Smooth muscle cell (in vitro differentiated cells): ENCODE measurements around the gene CDH4. TPM values are rescaled to one million over a fixed set of nuclear protein-coding genes. Genes with fewer than 3 reads are reported as not detected.

Experiments used
- DNase-seq: peaks from one replicate; lab custom pipeline; 2025; ENCODE audit not compliant: unreplicated experiment; lab: John Stamatoyannopoulos, UW
- H2AFZ ChIP-seq: fragments of 200-600 bp; sonication (generic); 2 replicates; pipeline ENCODE4 v1.6.0; 2016; ENCODE audit warnings: antibody characterized with exemption, low read depth, mild to moderate bottlenecking
- H3F3A ChIP-seq: fragments of 200-600 bp; sonication (generic); 2 replicates; pipeline ENCODE4 v1.6.0; 2017; ENCODE audit warnings: antibody characterized with exemption, low read depth
- H3K27ac ChIP-seq: fragments of 200-600 bp; sonication (generic); 2 replicates; pipeline ENCODE4 v1.5.1; 2016; ENCODE audit warnings: low read depth, mild to moderate bottlenecking
- H3K27me3 ChIP-seq: fragments of 200-600 bp; sonication (generic); 2 replicates; pipeline ENCODE4 v1.6.1; 2016; ENCODE audit warnings: low read depth, mild to moderate bottlenecking
- H3K36me3 ChIP-seq: fragments of 200-600 bp; sonication (generic); 2 replicates; pipeline ENCODE4 v1.5.1; 2016; ENCODE audit warnings: low read depth
- H3K4me1 ChIP-seq: fragments of 200-600 bp; sonication (generic); 2 replicates; pipeline ENCODE4 v1.5.1; 2016; ENCODE audit warnings: low read depth
- H3K4me2 ChIP-seq: fragments of 200-600 bp; sonication (generic); 2 replicates; pipeline ENCODE4 v1.6.0; 2016; ENCODE audit warnings: mild to moderate bottlenecking
- H3K4me3 ChIP-seq: fragments of 200-600 bp; sonication (generic); 2 replicates; pipeline ENCODE4 v1.5.1; 2016; ENCODE audit warnings: mild to moderate bottlenecking
- H3K79me2 ChIP-seq: fragments of 200-600 bp; sonication (generic); 2 replicates; pipeline ENCODE4 v1.6.0; 2016; ENCODE audit warnings: low read depth, mild to moderate bottlenecking
- H3K9ac ChIP-seq: fragments of 200-600 bp; sonication (generic); 2 replicates; pipeline ENCODE4 v1.6.0; 2016; ENCODE audit warnings: low read depth
- H3K9me3 ChIP-seq: fragments of 200-600 bp; sonication (generic); replicated peaks from 2 replicates; pipeline ENCODE4 v1.5.1; 2016; ENCODE audit warnings: low read depth
- H4K20me1 ChIP-seq: fragments of 200-600 bp; sonication (generic); 2 replicates; pipeline ENCODE4 v1.6.0; 2016; ENCODE audit warnings: low read depth
- CTCF ChIP-seq: fragments of 200-600 bp; sonication (generic); IDR thresholded peaks from 2 replicates; pipeline ENCODE4 v1.5.1; 2017; ENCODE audit warnings: borderline replicate concordance, mild to moderate bottlenecking, antibody characterized with exemption; ENCODE audit not compliant: insufficient read depth, poor library complexity, severe bottlenecking
- WGBS: methylation state at CpG from one replicate; pipeline ENCODE4 v1.1.7; 2016; ENCODE audit warnings: low lambda C conversion rate; 5-methylcytosine and 5-hydroxymethylcytosine counted together
- polyA plus RNA-seq: library from polyadenylated mRNA; unstranded; fragments of >200 nt; fragmentation: Nextera tagmentation; extraction: Ambion mirVana; gene quantifications from 2 replicates; pipeline ENCODE4 v1.2.1, GENCODE V29; 2016
- total RNA-seq: library from RNA; depleted of rRNA; stranded (reverse); fragments of >200 nt; gene quantifications from 2 replicates; pipeline ENCODE4 v1.2.3, GENCODE V29; 2014

The CDH4 gene
- total and polyA plus RNA-seq, 2 experiments from 2014 or later, result 0.03 to 0.04 TPM

GRCh38 chr20:61567204-61567603 lies 315.1 kb downstream of the CDH4 start:
- no peaks in the 10 kb centered on the region for H3F3A ChIP-seq
- WGBS, result 57% methylated on average over 4 of the region's 4 CpGs

GRCh38 chr20:61569825-61570224 lies 317.8 kb downstream of the CDH4 start:
- peaks cover 8% of the 10 kb centered on the region for H3K4me1 ChIP-seq
- H3K36me3 ChIP-seq, result no peaks in the 10 kb centered on the region
- no peak for DNase-seq
- H3K4me3 ChIP-seq, result no peak overlapping the region
- H2AFZ ChIP-seq, result no peak overlapping the region
- no peak overlapping the region for H3K27ac ChIP-seq
- H3K79me2 ChIP-seq, result no peaks in the 10 kb centered on the region
- no peaks in the 10 kb centered on the region for H3F3A ChIP-seq
- no peak overlapping the region for H3K9ac ChIP-seq
- H3K4me2 ChIP-seq, result no peak overlapping the region
- no peaks in the 10 kb centered on the region for H4K20me1 ChIP-seq
- no peak for TF ChIP-seq CTCF
- no peaks in the 10 kb centered on the region for H3K27me3 ChIP-seq
- 93% methylated on average over 10 of the region's 10 CpGs for WGBS
- H3K9me3 ChIP-seq, result no peaks in the 10 kb centered on the region

More at GRCh38 chr20:61567204-61567603, 315.1 kb downstream of the CDH4 start:
- TF ChIP-seq CTCF, result no peak
- Histone ChIP-seq H3K4me3 (no peak overlapping the region), H2AFZ (no peak overlapping the region), H3K27me3 (no peaks in the 10 kb centered on the region), H3K27ac (no peak overlapping the region), H3K79me2 (no peaks in the 10 kb centered on the region), H3K9me3 (no peaks in the 10 kb centered on the region), H4K20me1 (no peaks in the 10 kb centered on the region), H3K9ac (no peak overlapping the region), H3K4me1 (peaks cover 8% of the 10 kb centered on the region), H3K36me3 (no peaks in the 10 kb centered on the region), H3K4me2 (no peak overlapping the region)
- DNase-seq, result no peak

GRCh38 chr20:61570646-61571195 lies 318.7 kb downstream of the CDH4 start:
- peaks cover 8% of the 10 kb centered on the region for H3K4me1 ChIP-seq
- no peaks in the 10 kb centered on the region for H3F3A ChIP-seq
- no peaks in the 10 kb centered on the region for H3K9me3 ChIP-seq
- H2AFZ ChIP-seq, result no peak overlapping the region
- no peaks in the 10 kb centered on the region for H4K20me1 ChIP-seq
- DNase-seq, result no peak
- no peak overlapping the region for H3K4me2 ChIP-seq
- no peak overlapping the region for H3K9ac ChIP-seq
- H3K36me3 ChIP-seq, result no peaks in the 10 kb centered on the region
- no peak overlapping the region for H3K4me3 ChIP-seq
- no peak overlapping the region for H3K27ac ChIP-seq
- no peaks in the 10 kb centered on the region for H3K79me2 ChIP-seq
- no peak for TF ChIP-seq CTCF
- WGBS, result 90% methylated on average over 14 of the region's 14 CpGs
- H3K27me3 ChIP-seq, result no peaks in the 10 kb centered on the region

- Histone ChIP-seq H3K27ac (no peak overlapping the region), H3K9me3 (no peaks in the 10 kb centered on the region), H3K79me2 (no peaks in the 10 kb centered on the region), H3K4me3 (no peak overlapping the region), H3K9ac (no peak overlapping the region), H2AFZ (no peak overlapping the region), H3F3A (no peaks in the 10 kb centered on the region), H3K36me3 (no peaks in the 10 kb centered on the region), H4K20me1 (no peaks in the 10 kb centered on the region), H3K27me3 (no peaks in the 10 kb centered on the region), H3K4me2 (no peak overlapping the region), H3K4me1 (peaks cover 8% of the 10 kb centered on the region)
- no peak for TF ChIP-seq CTCF
- 98% methylated on average over 9 of the region's 9 CpGs for WGBS
- DNase-seq, result no peak
These were observed 319.2 kb downstream of the CDH4 start for GRCh38 chr20:61571221-61571620.
